Stimulated activated CD4-positive, alpha-beta T cell treated with anti-CD3 and anti-CD28 coated beads, Interleukin-1b, Interleukin-23, amount 100 ng/mL, for 4 hours (primary cell): ENCODE data around the gene TRUB2.

Experiments used
- DNase-seq, 2 donors: peaks; one replicate each; pipeline ENCODE4 v3.0.0-alpha.2; 2020; ENCODE audit warnings: low read depth in 2 of 2

Gene TRUB2

GRCh38 chr9:128271112-128271511, 51.1 kb downstream of the TRUB2 start:
- DNase-seq: no peak

- no peak for DNase-seq
Measured at GRCh38 chr9:128266868-128267590, 55.2 kb downstream of the TRUB2 start.

- DNase-seq: no peak
Measured at GRCh38 chr9:128265348-128265847, 56.8 kb downstream of the TRUB2 start.

GRCh38 chr9:128262687-128263086, 59.6 kb downstream of the TRUB2 start:
- no peak for DNase-seq

- no peak for DNase-seq
Measured at GRCh38 chr9:128260340-128260739, 61.9 kb downstream of the TRUB2 start.

- DNase-seq: no peak
Measured at GRCh38 chr9:128259156-128259555, 63.1 kb downstream of the TRUB2 start.

- no peak for DNase-seq
Measured at GRCh38 chr9:128258326-128258725, 63.9 kb downstream of the TRUB2 start.

GRCh38 chr9:128257907-128258306, 64.3 kb downstream of the TRUB2 start:
- no peak for DNase-seq

GRCh38 chr9:128257086-128257825, 65.0 kb downstream of the TRUB2 start:
- no peak for DNase-seq
